Measurements from ENCODE around the gene KIF13A. TPM values are rescaled to one million over a fixed set of nuclear protein-coding genes. Genes with fewer than 3 reads are reported as not detected.
"Not testable (repeated sequence)": the region's sequence is repeated elsewhere in the genome, so short reads cannot be mapped to it uniquely, and the experiment has no call there.

Gene KIF13A
- total RNA-seq, 1 donor from 2014 or later: 43.0 TPM

- no peak for DNase-seq (ENCODE audit: low spot score)
Measured at GRCh38 chr6:17871189-17871519, 116.3 kb downstream of the KIF13A start.

GRCh38 chr6:17870300-17871188 is 116.9 kb downstream of the KIF13A start:
- no peak for DNase-seq (ENCODE audit: low spot score)

GRCh38 chr6:17869753-17870050 is 117.7 kb downstream of the KIF13A start:
- DNase-seq (ENCODE audit: low spot score): no peak

- no peak for DNase-seq (ENCODE audit: low spot score)
Measured at GRCh38 chr6:17869010-17869752, 118.3 kb downstream of the KIF13A start.

GRCh38 chr6:17867880-17868279 is 119.6 kb downstream of the KIF13A start:
- no peak for DNase-seq (ENCODE audit: low spot score)

GRCh38 chr6:17866876-17867444 is 120.5 kb downstream of the KIF13A start:
- no peak for DNase-seq (ENCODE audit: low spot score)

- peak; percentile 20 for DNase-seq (ENCODE audit: low spot score)
Measured at GRCh38 chr6:17865798-17866725, 121.4 kb downstream of the KIF13A start.

- DNase-seq (ENCODE audit: low spot score): no peak
Measured at GRCh38 chr6:17865243-17865642, 122.2 kb downstream of the KIF13A start.

- DNase-seq (ENCODE audit: low spot score): no peak
Measured at GRCh38 chr6:17863901-17864754, 123.3 kb downstream of the KIF13A start.

- no peak for DNase-seq (ENCODE audit: low spot score)
Measured at GRCh38 chr6:17861361-17861760, 126.1 kb downstream of the KIF13A start.

- no peak for DNase-seq (ENCODE audit: low spot score)
Measured at GRCh38 chr6:17859846-17860245, 127.6 kb downstream of the KIF13A start.

GRCh38 chr6:17858584-17858983 is 128.9 kb downstream of the KIF13A start:
- DNase-seq (ENCODE audit: low spot score): no peak

GRCh38 chr6:17857188-17857587 is 130.2 kb downstream of the KIF13A start:
- DNase-seq (ENCODE audit: low spot score): not testable (repeated sequence)

GRCh38 chr6:17856306-17856705 is 131.1 kb downstream of the KIF13A start:
- no peak for DNase-seq (ENCODE audit: low spot score)

GRCh38 chr6:17855381-17855780 is 132.1 kb downstream of the KIF13A start:
- no peak for DNase-seq (ENCODE audit: low spot score)

GRCh38 chr6:17853533-17853932 is 133.9 kb downstream of the KIF13A start:
- DNase-seq (ENCODE audit: low spot score): no peak

- DNase-seq (ENCODE audit: low spot score): no peak
Measured at GRCh38 chr6:17851720-17852161, 135.7 kb downstream of the KIF13A start.

- no peak for DNase-seq (ENCODE audit: low spot score)
Measured at GRCh38 chr6:17851001-17851719, 136.3 kb downstream of the KIF13A start.

- no peak for DNase-seq (ENCODE audit: low spot score)
Measured at GRCh38 chr6:17850281-17850680, 137.2 kb downstream of the KIF13A start.

GRCh38 chr6:17847203-17847760 is 140.2 kb downstream of the KIF13A start:
- DNase-seq (ENCODE audit: low spot score): no peak
